Activated naive CD8-positive, alpha-beta T cell treated with anti-CD3 and anti-CD28 coated beads for 36 hours (primary cell): ENCODE data around the gene EGFL7. TPM values are rescaled to one million over a fixed set of nuclear protein-coding genes. Genes with fewer than 3 reads are reported as not detected.

Experiments
- DNase-seq: peaks from one replicate; pipeline ENCODE4 v3.0.0; 2021
- H3K27ac Mint-ChIP-seq: one replicate; pipeline ENCODE4 v1.8.0; 2022; ENCODE audit warnings: mild to moderate bottlenecking, moderate library complexity, mixed read lengths
- H3K27me3 Mint-ChIP-seq: one replicate; pipeline ENCODE4 v1.8.0; 2022; ENCODE audit warnings: mild to moderate bottlenecking, mixed read lengths
- H3K36me3 Mint-ChIP-seq: one replicate; pipeline ENCODE4 v1.8.0; 2021; ENCODE audit warnings: mild to moderate bottlenecking, mixed read lengths
- H3K4me1 Mint-ChIP-seq: one replicate; pipeline ENCODE4 v1.8.0; 2021; ENCODE audit warnings: mixed read lengths
- H3K4me3 Mint-ChIP-seq: one replicate; pipeline ENCODE4 v1.8.0; 2022; ENCODE audit warnings: mild to moderate bottlenecking, moderate library complexity, mixed read lengths
- H3K9me3 Mint-ChIP-seq: one replicate; pipeline ENCODE4 v1.8.0; 2022; ENCODE audit warnings: mixed read lengths
- total RNA-seq, 2 experiments: library from RNA; stranded (reverse); gene quantifications; one replicate each; pipeline ENCODE4 v1.2.3, GENCODE V29; 2021

Gene EGFL7
- total RNA-seq, 2 experiments from 2014 or later, result 0.94 to 1.2 TPM

- H3K27ac Mint-ChIP-seq, result no peak overlapping the region
- no peaks in the 10 kb centered on the region for H3K9me3 Mint-ChIP-seq
- H3K4me3 Mint-ChIP-seq, result no peak overlapping the region
- no peaks in the 10 kb centered on the region for H3K36me3 Mint-ChIP-seq
- peaks cover 46% of the 10 kb centered on the region for H3K27me3 Mint-ChIP-seq
- peaks cover 9% of the 10 kb centered on the region for H3K4me1 Mint-ChIP-seq
- peak; percentile 25 for DNase-seq
These were observed 3.7 kb upstream of the EGFL7 start for GRCh38 chr9:136658849-136659535.

GRCh38 chr9:136659861-136660784, 2.6 kb upstream of the EGFL7 start:
- H3K27me3 Mint-ChIP-seq, result peaks cover 50% of the 10 kb centered on the region
- no peaks in the 10 kb centered on the region for H3K36me3 Mint-ChIP-seq
- no peaks in the 10 kb centered on the region for H3K9me3 Mint-ChIP-seq
- H3K4me1 Mint-ChIP-seq, result peaks cover 9% of the 10 kb centered on the region
- H3K27ac Mint-ChIP-seq, result no peak overlapping the region
- no peak for DNase-seq
- no peak overlapping the region for H3K4me3 Mint-ChIP-seq

- no peak overlapping the region for H3K4me3 Mint-ChIP-seq
- peaks cover 10% of the 10 kb centered on the region for H3K4me1 Mint-ChIP-seq
- H3K36me3 Mint-ChIP-seq, result no peaks in the 10 kb centered on the region
- no peak for DNase-seq
- no peak overlapping the region for H3K27ac Mint-ChIP-seq
- H3K9me3 Mint-ChIP-seq, result no peaks in the 10 kb centered on the region
- peaks cover 44% of the 10 kb centered on the region for H3K27me3 Mint-ChIP-seq
These were observed 1.7 kb upstream of the EGFL7 start for GRCh38 chr9:136660971-136661550.

- peaks cover 41% of the 10 kb centered on the region for H3K27me3 Mint-ChIP-seq
- H3K4me3 Mint-ChIP-seq, result no peak overlapping the region
- H3K36me3 Mint-ChIP-seq, result no peaks in the 10 kb centered on the region
- DNase-seq, result no peak
- H3K4me1 Mint-ChIP-seq, result peaks cover 10% of the 10 kb centered on the region
- H3K27ac Mint-ChIP-seq, result no peak overlapping the region
- H3K9me3 Mint-ChIP-seq, result no peaks in the 10 kb centered on the region
These were observed 933 bp upstream of the EGFL7 start for GRCh38 chr9:136661641-136662325.

GRCh38 chr9:136662326-136662655, 425 bp upstream of the EGFL7 start:
- Mint-ChIP-seq H3K27me3 (peaks cover 37% of the 10 kb centered on the region), H3K36me3 (no peaks in the 10 kb centered on the region), H3K27ac (no peak overlapping the region), H3K4me3 (no peak overlapping the region), H3K4me1 (peaks cover 10% of the 10 kb centered on the region), H3K9me3 (no peaks in the 10 kb centered on the region)
- no peak for DNase-seq

GRCh38 chr9:136664000-136664915, 1.5 kb downstream of the EGFL7 start:
- peaks cover 4% of the 10 kb centered on the region for H3K4me1 Mint-ChIP-seq
- H3K27ac Mint-ChIP-seq, result no peak overlapping the region
- H3K27me3 Mint-ChIP-seq, result peaks cover 22% of the 10 kb centered on the region
- H3K36me3 Mint-ChIP-seq, result no peaks in the 10 kb centered on the region
- peak overlapping the region; percentile 75 for H3K4me3 Mint-ChIP-seq
- DNase-seq, result no peak
- H3K9me3 Mint-ChIP-seq, result no peaks in the 10 kb centered on the region

GRCh38 chr9:136665111-136665703, 2.5 kb downstream of the EGFL7 start:
- Mint-ChIP-seq H3K4me3 (peak overlapping the region; percentile 75), H3K27ac (no peak overlapping the region), H3K9me3 (no peaks in the 10 kb centered on the region), H3K36me3 (no peaks in the 10 kb centered on the region), H3K27me3 (peaks cover 17% of the 10 kb centered on the region), H3K4me1 (peaks cover 4% of the 10 kb centered on the region)
- peak; percentile 59 for DNase-seq

GRCh38 chr9:136665704-136666371, 3.1 kb downstream of the EGFL7 start:
- Mint-ChIP-seq H3K4me1 (peaks cover 4% of the 10 kb centered on the region), H3K27me3 (peaks cover 17% of the 10 kb centered on the region), H3K27ac (no peak overlapping the region), H3K4me3 (no peak overlapping the region), H3K9me3 (no peaks in the 10 kb centered on the region), H3K36me3 (no peaks in the 10 kb centered on the region)
- DNase-seq, result peak; percentile 38

GRCh38 chr9:136666372-136667213, 3.9 kb downstream of the EGFL7 start:
- no peak for DNase-seq
- H3K27me3 Mint-ChIP-seq, result peaks cover 17% of the 10 kb centered on the region
- H3K27ac Mint-ChIP-seq, result no peak overlapping the region
- H3K4me3 Mint-ChIP-seq, result peak overlapping the region; percentile 43
- H3K9me3 Mint-ChIP-seq, result no peaks in the 10 kb centered on the region
- H3K4me1 Mint-ChIP-seq, result peaks cover 4% of the 10 kb centered on the region
- no peaks in the 10 kb centered on the region for H3K36me3 Mint-ChIP-seq

- Mint-ChIP-seq H3K27ac (no peak overlapping the region), H3K9me3 (no peaks in the 10 kb centered on the region), H3K36me3 (no peaks in the 10 kb centered on the region), H3K4me3 (no peak overlapping the region), H3K4me1 (peaks cover 4% of the 10 kb centered on the region), H3K27me3 (peaks cover 17% of the 10 kb centered on the region)
- no peak for DNase-seq
These were observed 4.7 kb downstream of the EGFL7 start for GRCh38 chr9:136667214-136667939.

GRCh38 chr9:136667940-136668760, 5.4 kb downstream of the EGFL7 start:
- Mint-ChIP-seq H3K27ac (no peak overlapping the region), H3K4me1 (peaks cover 4% of the 10 kb centered on the region), H3K9me3 (no peaks in the 10 kb centered on the region)

More at GRCh38 chr9:136667940-136668760, 5.4 kb downstream of the EGFL7 start:
- no peaks in the 10 kb centered on the region for H3K36me3 Mint-ChIP-seq
- no peak for DNase-seq
- peaks cover 17% of the 10 kb centered on the region for H3K27me3 Mint-ChIP-seq
- H3K4me3 Mint-ChIP-seq, result no peak overlapping the region
